WTC11 (cell line): Measurements from ENCODE around the gene WDFY4. TPM values are rescaled to one million over a fixed set of nuclear protein-coding genes. Genes with fewer than 3 reads are reported as not detected.

ENCODE experiments used
- ATAC-seq: fragments of 200-7000 bp; cut with Tn5 transposase; 2 replicates; pipeline ENCODE4 v1.10.0; 2021; ENCODE audit warnings: mild to moderate bottlenecking, moderate library complexity
- CTCF ChIA-PET: fragments of 300-600 bp; sonication (Branson Sonifier 250); formaldehyde crosslinking; loops from one replicate; lab custom pipeline; 2021; ENCODE audit warnings: antibody characterized with exemption; lab: Charles Lee
- POLR2A ChIA-PET: fragments of 350-600 bp; sonication (Branson Sonifier 250); formaldehyde crosslinking; loops from one replicate; lab custom pipeline; 2021; ENCODE audit warnings: antibody characterized with exemption; lab: Charles Lee
- DNase-seq: peaks from one replicate; pipeline ENCODE4 v3.0.0; 2021; ENCODE audit warnings: low spot score
- H3K27ac Mint-ChIP-seq: 2 replicates; pipeline ENCODE4 v1.8.0; 2021; ENCODE audit warnings: mixed read lengths
- H3K27me3 Mint-ChIP-seq: 2 replicates; pipeline ENCODE4 v1.8.0; 2021; ENCODE audit warnings: low read depth, mild to moderate bottlenecking, moderate library complexity, mixed read lengths
- H3K36me3 Mint-ChIP-seq: 2 replicates; pipeline ENCODE4 v1.8.0; 2021; ENCODE audit warnings: mixed read lengths
- H3K4me1 Mint-ChIP-seq: 2 replicates; pipeline ENCODE4 v1.8.0; 2022; ENCODE audit warnings: mixed read lengths
- H3K4me3 Mint-ChIP-seq: 2 replicates; pipeline ENCODE4 v1.8.0; 2021; ENCODE audit warnings: mild to moderate bottlenecking, moderate library complexity, mixed read lengths
- H3K9me3 Mint-ChIP-seq: 2 replicates; pipeline ENCODE4 v1.8.0; 2021; ENCODE audit warnings: mixed read lengths
- ELF4 ChIP-seq: sonication (generic); formaldehyde crosslinking; IDR thresholded peaks from 2 replicates; pipeline ENCODE4 v1.8.1; 2022; ENCODE audit warnings: low read depth, mild to moderate bottlenecking, moderate library complexity, missing genetic modification reagents
- ETV6 ChIP-seq: sonication (generic); formaldehyde crosslinking; IDR thresholded peaks from 2 replicates; pipeline ENCODE4 v1.8.1; 2022; ENCODE audit warnings: mild to moderate bottlenecking, missing genetic modification reagents
- IRF2 ChIP-seq: sonication (generic); formaldehyde crosslinking; IDR thresholded peaks from 2 replicates; pipeline ENCODE4 v1.8.0; 2022; ENCODE audit warnings: low read depth, missing genetic modification reagents, borderline replicate concordance
- KAT7 ChIP-seq: sonication (generic); formaldehyde crosslinking; IDR thresholded peaks from 2 replicates; pipeline ENCODE4 v1.8.1; 2023; ENCODE audit warnings: missing genetic modification reagents, mild to moderate bottlenecking, borderline replicate concordance
- NR1H2 ChIP-seq: sonication (generic); formaldehyde crosslinking; IDR thresholded peaks from 2 replicates; pipeline ENCODE4 v1.9.0; 2021; ENCODE audit warnings: mild to moderate bottlenecking, moderate library complexity, missing genetic modification reagents
- TCF7 ChIP-seq: sonication (generic); formaldehyde crosslinking; IDR thresholded peaks from 2 replicates; pipeline ENCODE4 v1.8.0; 2022; ENCODE audit warnings: mild to moderate bottlenecking, low read depth, missing genetic modification reagents, moderate library complexity
- ZBTB21 ChIP-seq: sonication (generic); formaldehyde crosslinking; IDR thresholded peaks from 2 replicates; pipeline ENCODE4 v1.8.1; 2023; ENCODE audit warnings: mild to moderate bottlenecking, missing genetic modification reagents, borderline replicate concordance
- ZNF423 ChIP-seq: fragments of 250-450 bp; sonication (Bioruptor Pico); IDR thresholded peaks from 2 replicates; pipeline ENCODE4 v2.1.2; 2022; ENCODE audit warnings: mild to moderate bottlenecking, moderate library complexity
- total RNA-seq: library from RNA; stranded (reverse); gene quantifications from 3 replicates; pipeline ENCODE4 v1.2.3, GENCODE V29; 2021
- TF ChIP-seq, protein P1 (sequence below): sonication (generic); formaldehyde crosslinking; IDR thresholded peaks from 2 replicates; pipeline ENCODE4 v1.8.0; 2023; ENCODE audit warnings: missing genetic modification reagents
- TF ChIP-seq, protein P2 (sequence below): sonication (generic); formaldehyde crosslinking; conservative IDR thresholded peaks from 2 replicates; pipeline ENCODE4 v1.8.1; 2023; ENCODE audit warnings: mild to moderate bottlenecking, low read depth, missing genetic modification reagents, moderate library complexity
- TF ChIP-seq, protein P3 (sequence below): fragments of 250-450 bp; sonication (Bioruptor Pico); IDR thresholded peaks from 2 replicates; pipeline ENCODE4 v1.8.0; 2021; ENCODE audit warnings: mild to moderate bottlenecking
- TF ChIP-seq, protein P4 (sequence below): sonication (generic); formaldehyde crosslinking; IDR thresholded peaks from 2 replicates; pipeline ENCODE4 v1.8.1; 2023; ENCODE audit warnings: mild to moderate bottlenecking, missing genetic modification reagents, borderline replicate concordance
- TF ChIP-seq, protein P5 (sequence below): sonication (generic); formaldehyde crosslinking; IDR thresholded peaks from 2 replicates; pipeline ENCODE4 v1.8.0; 2023; ENCODE audit warnings: missing genetic modification reagents, mild to moderate bottlenecking, borderline replicate concordance
- TF ChIP-seq, protein P6 (sequence below): sonication (generic); formaldehyde crosslinking; IDR thresholded peaks from 2 replicates; pipeline ENCODE4 v1.8.0; 2022; ENCODE audit warnings: mild to moderate bottlenecking, missing genetic modification reagents

Gene WDFY4
- total RNA-seq, 1 experiment from 2014 or later: 0.13 TPM

DNA sequence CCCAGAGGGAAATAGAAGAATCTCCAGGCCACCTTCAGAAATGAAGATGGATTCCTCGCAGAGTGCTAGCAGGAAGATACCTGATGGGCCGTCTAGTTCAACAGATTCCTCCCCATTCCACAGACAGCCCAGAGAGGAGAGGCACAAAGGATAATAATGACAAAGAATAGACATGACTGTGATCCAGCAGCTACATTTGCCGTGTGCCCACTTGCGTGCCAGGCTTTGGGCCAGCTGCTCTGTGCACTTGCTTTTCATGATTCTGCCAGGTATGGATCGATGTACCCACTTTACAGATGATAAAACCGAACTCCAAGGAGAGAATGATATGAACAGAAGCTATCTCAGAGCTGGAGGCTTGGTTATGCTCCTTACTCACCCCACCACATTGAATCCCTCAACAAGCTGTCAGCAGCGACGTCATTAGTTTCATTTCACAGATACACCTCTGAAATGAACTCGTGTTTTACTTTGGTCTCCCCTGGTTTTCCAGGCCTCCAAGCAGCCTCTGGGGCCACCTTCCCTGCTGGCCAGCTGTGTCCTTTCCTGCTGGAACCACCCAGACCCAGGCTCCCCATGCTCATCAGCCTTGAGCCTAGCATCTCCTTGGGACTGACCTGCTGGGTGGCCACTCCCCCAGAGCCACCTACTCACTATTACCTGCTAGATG, 11.9 kb upstream of the WDFY4 start:
- peaks cover 4% of the 10 kb centered on the region; the same call in 1 of the 2 replicates for H3K36me3 Mint-ChIP-seq
- POLR2A ChIA-PET: no interaction called here
- CTCF ChIA-PET: interaction anchor here (2.6 kb wide), 1 partner anchor 15 kb away, joined by 25 read pairs; no protein-coding TSS in a partner anchor
- ATAC-seq: no peak
- peaks cover 5% of the 10 kb centered on the region; the same call in 1 of the 2 replicates for H3K27me3 Mint-ChIP-seq
- no peak overlapping the region for H3K4me3 Mint-ChIP-seq
- TF ChIP-seq ZBTB21: no peak
- H3K4me1 Mint-ChIP-seq: peaks cover 5% of the 10 kb centered on the region
- peaks cover 19% of the 10 kb centered on the region for H3K9me3 Mint-ChIP-seq
- no peak for DNase-seq
- no peak overlapping the region for H3K27ac Mint-ChIP-seq

DNA sequence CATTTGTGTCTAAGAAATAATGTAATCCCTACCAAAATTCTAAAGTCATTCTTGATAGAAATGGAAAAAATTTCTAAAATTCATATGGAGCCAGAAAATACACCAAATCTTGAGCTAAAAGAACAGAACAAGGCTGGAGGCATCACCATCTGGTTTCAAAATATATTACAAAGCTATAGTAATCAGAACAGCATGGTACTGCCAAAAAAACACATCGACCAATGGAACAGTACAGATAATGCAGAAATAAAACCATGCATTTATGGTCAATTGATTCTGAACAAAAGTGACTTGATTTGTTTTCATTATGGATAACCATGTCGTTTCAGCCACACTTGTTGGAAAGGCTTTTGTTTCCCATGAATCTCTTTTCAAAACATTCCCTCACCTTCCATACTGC, 7.0 kb upstream of the WDFY4 start:
- Mint-ChIP-seq H3K9me3 (peaks cover 28% of the 10 kb centered on the region), H3K36me3 (peaks cover 7% of the 10 kb centered on the region), H3K27me3 (peaks cover 3% of the 10 kb centered on the region), H3K4me3 (no peak overlapping the region), H3K4me1 (no peaks in the 10 kb centered on the region), H3K27ac (no peak overlapping the region)
- ChIA-PET CTCF (no interaction called here), POLR2A (interaction anchor here (0.6 kb wide), 1 partner anchor 20 kb away, joined by 3 read pairs; no protein-coding TSS in a partner anchor)
- no peak for DNase-seq
- TF ChIP-seq TCF7 (CRISPR knock-in tag): no peak
- TF ChIP-seq, protein P1, sequence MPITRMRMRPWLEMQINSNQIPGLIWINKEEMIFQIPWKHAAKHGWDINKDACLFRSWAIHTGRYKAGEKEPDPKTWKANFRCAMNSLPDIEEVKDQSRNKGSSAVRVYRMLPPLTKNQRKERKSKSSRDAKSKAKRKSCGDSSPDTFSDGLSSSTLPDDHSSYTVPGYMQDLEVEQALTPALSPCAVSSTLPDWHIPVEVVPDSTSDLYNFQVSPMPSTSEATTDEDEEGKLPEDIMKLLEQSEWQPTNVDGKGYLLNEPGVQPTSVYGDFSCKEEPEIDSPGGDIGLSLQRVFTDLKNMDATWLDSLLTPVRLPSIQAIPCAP (CRISPR knock-in tag): no peak
- TF ChIP-seq, protein P2, sequence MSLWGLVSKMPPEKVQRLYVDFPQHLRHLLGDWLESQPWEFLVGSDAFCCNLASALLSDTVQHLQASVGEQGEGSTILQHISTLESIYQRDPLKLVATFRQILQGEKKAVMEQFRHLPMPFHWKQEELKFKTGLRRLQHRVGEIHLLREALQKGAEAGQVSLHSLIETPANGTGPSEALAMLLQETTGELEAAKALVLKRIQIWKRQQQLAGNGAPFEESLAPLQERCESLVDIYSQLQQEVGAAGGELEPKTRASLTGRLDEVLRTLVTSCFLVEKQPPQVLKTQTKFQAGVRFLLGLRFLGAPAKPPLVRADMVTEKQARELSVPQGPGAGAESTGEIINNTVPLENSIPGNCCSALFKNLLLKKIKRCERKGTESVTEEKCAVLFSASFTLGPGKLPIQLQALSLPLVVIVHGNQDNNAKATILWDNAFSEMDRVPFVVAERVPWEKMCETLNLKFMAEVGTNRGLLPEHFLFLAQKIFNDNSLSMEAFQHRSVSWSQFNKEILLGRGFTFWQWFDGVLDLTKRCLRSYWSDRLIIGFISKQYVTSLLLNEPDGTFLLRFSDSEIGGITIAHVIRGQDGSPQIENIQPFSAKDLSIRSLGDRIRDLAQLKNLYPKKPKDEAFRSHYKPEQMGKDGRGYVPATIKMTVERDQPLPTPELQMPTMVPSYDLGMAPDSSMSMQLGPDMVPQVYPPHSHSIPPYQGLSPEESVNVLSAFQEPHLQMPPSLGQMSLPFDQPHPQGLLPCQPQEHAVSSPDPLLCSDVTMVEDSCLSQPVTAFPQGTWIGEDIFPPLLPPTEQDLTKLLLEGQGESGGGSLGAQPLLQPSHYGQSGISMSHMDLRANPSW (CRISPR knock-in tag): no peak
- no peak for TF ChIP-seq ZNF423
- no peak for TF ChIP-seq KAT7 (CRISPR knock-in tag)
- TF ChIP-seq, protein P3, sequence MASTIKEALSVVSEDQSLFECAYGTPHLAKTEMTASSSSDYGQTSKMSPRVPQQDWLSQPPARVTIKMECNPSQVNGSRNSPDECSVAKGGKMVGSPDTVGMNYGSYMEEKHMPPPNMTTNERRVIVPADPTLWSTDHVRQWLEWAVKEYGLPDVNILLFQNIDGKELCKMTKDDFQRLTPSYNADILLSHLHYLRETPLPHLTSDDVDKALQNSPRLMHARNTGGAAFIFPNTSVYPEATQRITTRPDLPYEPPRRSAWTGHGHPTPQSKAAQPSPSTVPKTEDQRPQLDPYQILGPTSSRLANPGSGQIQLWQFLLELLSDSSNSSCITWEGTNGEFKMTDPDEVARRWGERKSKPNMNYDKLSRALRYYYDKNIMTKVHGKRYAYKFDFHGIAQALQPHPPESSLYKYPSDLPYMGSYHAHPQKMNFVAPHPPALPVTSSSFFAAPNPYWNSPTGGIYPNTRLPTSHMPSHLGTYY (CRISPR knock-in tag): no peak
- TF ChIP-seq, protein P4, sequence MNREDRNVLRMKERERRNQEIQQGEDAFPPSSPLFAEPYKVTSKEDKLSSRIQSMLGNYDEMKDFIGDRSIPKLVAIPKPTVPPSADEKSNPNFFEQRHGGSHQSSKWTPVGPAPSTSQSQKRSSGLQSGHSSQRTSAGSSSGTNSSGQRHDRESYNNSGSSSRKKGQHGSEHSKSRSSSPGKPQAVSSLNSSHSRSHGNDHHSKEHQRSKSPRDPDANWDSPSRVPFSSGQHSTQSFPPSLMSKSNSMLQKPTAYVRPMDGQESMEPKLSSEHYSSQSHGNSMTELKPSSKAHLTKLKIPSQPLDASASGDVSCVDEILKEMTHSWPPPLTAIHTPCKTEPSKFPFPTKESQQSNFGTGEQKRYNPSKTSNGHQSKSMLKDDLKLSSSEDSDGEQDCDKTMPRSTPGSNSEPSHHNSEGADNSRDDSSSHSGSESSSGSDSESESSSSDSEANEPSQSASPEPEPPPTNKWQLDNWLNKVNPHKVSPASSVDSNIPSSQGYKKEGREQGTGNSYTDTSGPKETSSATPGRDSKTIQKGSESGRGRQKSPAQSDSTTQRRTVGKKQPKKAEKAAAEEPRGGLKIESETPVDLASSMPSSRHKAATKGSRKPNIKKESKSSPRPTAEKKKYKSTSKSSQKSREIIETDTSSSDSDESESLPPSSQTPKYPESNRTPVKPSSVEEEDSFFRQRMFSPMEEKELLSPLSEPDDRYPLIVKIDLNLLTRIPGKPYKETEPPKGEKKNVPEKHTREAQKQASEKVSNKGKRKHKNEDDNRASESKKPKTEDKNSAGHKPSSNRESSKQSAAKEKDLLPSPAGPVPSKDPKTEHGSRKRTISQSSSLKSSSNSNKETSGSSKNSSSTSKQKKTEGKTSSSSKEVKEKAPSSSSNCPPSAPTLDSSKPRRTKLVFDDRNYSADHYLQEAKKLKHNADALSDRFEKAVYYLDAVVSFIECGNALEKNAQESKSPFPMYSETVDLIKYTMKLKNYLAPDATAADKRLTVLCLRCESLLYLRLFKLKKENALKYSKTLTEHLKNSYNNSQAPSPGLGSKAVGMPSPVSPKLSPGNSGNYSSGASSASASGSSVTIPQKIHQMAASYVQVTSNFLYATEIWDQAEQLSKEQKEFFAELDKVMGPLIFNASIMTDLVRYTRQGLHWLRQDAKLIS: no peak
- TF ChIP-seq IRF2: no peak
- no peak for TF ChIP-seq NR1H2 (CRISPR knock-in tag)
- TF ChIP-seq, protein P5, sequence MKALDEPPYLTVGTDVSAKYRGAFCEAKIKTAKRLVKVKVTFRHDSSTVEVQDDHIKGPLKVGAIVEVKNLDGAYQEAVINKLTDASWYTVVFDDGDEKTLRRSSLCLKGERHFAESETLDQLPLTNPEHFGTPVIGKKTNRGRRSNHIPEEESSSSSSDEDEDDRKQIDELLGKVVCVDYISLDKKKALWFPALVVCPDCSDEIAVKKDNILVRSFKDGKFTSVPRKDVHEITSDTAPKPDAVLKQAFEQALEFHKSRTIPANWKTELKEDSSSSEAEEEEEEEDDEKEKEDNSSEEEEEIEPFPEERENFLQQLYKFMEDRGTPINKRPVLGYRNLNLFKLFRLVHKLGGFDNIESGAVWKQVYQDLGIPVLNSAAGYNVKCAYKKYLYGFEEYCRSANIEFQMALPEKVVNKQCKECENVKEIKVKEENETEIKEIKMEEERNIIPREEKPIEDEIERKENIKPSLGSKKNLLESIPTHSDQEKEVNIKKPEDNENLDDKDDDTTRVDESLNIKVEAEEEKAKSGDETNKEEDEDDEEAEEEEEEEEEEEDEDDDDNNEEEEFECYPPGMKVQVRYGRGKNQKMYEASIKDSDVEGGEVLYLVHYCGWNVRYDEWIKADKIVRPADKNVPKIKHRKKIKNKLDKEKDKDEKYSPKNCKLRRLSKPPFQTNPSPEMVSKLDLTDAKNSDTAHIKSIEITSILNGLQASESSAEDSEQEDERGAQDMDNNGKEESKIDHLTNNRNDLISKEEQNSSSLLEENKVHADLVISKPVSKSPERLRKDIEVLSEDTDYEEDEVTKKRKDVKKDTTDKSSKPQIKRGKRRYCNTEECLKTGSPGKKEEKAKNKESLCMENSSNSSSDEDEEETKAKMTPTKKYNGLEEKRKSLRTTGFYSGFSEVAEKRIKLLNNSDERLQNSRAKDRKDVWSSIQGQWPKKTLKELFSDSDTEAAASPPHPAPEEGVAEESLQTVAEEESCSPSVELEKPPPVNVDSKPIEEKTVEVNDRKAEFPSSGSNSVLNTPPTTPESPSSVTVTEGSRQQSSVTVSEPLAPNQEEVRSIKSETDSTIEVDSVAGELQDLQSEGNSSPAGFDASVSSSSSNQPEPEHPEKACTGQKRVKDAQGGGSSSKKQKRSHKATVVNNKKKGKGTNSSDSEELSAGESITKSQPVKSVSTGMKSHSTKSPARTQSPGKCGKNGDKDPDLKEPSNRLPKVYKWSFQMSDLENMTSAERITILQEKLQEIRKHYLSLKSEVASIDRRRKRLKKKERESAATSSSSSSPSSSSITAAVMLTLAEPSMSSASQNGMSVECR (CRISPR knock-in tag): no peak
- no peak for TF ChIP-seq ETV6 (CRISPR knock-in tag)
- TF ChIP-seq, protein P6, sequence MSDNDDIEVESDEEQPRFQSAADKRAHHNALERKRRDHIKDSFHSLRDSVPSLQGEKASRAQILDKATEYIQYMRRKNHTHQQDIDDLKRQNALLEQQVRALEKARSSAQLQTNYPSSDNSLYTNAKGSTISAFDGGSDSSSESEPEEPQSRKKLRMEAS (CRISPR knock-in tag): no peak
- TF ChIP-seq ELF4 (CRISPR knock-in tag): no peak
- no peak for ATAC-seq
